DMS 273 treated with DMSO at 0.1 percent for 48 hours (cell line): Measurements from ENCODE around the gene ULK4.
"Not testable (repeated sequence)": the region's sequence is repeated elsewhere in the genome, so short reads cannot be mapped to it uniquely, and the experiment has no call there.

Experiments
- DNase-seq: peaks from one replicate; lab custom pipeline; 2025; lab: John Stamatoyannopoulos, UW

ULK4 gene

GRCh38 chr3:41647730-41648129, 314.2 kb downstream of the ULK4 start:
- not testable (repeated sequence) for DNase-seq

DNA sequence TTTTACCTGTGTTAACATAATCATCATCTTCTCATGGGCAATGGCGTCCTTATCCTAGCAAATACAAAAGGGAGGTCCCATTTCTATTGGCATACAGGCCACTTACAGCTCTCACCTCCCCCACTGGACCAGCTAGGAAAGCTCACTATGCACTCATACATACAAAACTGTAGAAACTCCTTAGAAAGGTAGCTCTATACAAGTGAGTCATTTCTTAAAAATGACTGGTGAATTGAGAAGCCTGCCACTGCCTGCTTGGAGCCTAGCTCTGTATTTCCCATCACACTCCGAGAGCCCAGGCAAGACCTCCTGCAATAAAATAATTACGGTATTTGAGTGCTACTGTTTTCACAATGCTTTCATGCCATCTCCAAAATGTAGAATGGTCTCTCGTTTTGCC, 321.8 kb downstream of the ULK4 start:
- no peak for DNase-seq

DNA sequence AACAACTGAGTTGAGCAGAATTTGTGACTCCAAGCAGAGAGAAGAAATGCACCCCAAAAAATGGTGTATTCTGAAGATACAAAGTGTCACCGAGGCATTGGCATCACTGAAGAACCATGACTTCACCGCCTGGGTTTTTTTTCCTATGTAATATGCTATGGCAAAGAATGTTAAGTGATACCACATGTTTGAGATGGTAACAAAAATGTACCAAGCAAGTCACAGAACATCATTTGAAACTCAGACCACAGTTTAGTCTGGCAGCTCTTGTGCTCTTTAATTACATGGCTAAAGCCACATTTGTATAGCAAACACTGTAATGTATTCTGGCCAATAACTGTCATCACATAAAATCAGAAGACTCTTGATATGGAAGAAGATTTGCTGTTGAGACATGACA, 323.5 kb downstream of the ULK4 start:
- DNase-seq, result no peak

GRCh38 chr3:41632700-41633099, 329.2 kb downstream of the ULK4 start:
- DNase-seq, result no peak

DNA sequence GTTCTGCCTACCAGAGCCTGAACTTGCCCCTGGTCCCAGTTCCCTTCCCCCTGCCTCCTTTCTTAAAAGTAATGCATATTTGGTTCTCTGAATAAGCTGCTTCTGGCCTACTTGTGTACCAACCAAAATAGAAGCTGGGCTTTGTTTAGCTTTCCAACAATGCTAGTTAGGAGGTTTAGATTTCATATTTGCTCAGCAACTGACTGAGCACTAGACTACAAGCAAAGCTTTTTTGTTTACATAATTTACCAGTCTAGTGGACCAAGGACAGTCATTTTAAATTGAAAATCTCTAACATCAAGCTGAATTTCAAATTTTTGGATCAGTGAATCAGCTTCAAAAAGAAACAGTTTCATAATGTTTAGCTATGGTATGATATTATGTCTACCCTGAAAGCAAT, 331.2 kb downstream of the ULK4 start:
- DNase-seq, result no peak

DNA sequence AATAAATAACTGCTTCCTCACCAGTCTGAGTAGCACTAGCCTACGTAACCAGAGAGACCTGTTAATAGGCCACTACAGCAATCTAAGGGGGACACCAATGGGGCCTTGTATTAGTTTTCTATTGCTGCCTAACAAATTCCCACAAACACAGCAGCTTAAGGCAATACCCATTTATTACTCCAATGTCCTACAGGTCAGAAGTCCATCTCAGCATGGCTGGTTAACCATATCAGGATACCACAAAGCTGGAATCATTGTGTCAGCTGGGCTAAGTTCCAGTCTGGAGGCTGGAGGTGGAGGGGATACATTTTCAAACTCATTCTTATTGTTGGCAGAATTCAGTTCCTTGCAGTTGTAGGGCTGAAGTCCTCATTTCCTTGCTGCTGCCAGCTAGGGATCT, 331.9 kb downstream of the ULK4 start:
- DNase-seq, result no peak

DNA sequence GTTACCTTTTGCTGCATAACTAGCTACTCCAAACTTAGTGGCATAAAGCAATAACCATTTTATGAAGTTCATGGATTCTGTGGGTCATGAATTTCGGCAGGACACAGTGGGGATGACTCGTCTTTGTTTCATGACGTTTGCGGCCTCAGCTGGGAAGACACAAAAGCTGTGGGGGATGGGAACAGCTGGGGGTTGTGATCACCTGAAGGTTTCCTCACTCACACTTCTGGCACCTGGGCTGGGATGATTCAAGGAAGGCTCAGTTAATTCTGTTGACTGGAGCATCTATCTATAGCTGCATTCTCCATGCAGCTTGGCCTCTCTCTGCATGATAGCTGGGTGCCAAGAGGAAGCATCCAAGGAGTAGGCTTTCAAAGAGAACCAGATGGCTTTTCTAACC, 332.8 kb downstream of the ULK4 start:
- DNase-seq, result no peak

- DNase-seq, result no peak
Measured at GRCh38 chr3:41627477-41628087, 334.3 kb downstream of the ULK4 start.

DNA sequence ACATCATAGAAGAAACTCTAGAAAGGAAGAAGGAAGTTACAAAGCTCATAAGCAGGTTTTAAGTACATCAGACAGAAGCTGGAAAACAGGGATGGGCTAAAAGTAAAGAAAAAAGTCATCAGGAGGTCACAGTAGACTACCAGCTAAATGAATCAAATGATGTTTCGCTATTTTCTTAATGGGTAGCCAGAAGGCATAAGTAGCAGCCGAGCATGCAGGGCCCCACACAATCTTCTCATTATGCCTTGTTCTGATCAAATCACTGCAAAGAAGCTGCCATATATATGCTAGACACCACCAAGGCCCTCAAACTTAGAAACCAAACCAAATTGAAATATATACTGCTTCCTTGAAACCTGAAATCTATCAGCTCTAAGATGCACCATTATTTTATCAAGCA, 349.1 kb downstream of the ULK4 start:
- DNase-seq, result no peak

DNA sequence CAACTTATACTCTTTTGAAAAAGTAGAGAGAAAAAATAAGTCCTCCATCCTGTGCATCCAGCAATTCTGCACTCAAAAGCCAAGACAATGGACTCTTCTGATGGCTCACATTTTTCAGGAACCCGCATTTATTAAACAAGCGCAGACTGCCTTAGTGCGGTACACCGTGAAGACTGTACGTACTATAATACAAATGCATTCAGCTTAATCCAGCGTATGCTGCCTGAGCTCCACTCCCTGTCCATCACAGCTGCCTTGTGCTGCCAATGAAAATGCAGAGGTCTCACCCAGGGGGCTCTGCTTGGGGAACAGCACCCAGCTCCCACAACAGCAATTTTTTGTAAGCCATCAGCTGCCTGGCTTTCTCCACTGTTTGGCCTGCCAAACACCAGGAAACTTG, 350.9 kb downstream of the ULK4 start:
- no peak for DNase-seq

DNA sequence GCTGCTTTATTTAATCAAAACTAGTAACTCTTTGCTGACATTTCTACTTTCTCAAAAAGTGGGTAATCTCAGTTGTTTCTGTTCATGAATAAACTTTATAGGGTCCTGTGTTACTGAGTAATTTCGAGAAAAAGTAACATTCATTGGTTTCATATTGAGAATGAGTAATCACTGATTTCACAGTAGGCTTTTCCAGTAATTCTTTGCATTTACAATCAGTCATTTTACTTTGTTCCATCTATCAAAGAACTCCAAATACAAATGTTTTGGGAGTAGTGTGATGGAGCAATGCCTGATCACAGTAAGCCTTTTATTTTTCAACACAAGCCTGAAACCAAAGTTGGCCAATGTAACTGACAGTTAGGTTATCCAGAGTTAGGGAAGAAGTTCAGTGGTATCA, 353.6 kb downstream of the ULK4 start:
- DNase-seq, result no peak

DNA sequence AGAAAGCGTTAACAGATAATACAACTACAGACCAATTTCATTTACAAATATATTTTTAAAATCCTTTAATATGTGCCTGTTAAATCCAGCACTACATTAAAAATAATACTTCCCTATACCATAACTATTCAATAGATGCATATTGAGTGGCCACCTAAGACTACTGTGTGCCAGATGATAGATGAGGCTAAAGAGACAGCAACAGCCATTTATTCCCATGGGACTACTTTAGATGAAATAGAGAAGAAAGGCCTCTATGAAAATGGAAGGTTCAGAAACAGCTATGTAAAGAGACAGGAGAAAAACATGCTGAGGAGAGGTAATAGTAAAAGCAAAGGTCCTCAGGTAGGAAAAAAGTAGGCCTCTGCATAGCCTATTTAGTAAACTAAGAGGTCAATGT, 358.1 kb downstream of the ULK4 start:
- DNase-seq, result no peak

DNA sequence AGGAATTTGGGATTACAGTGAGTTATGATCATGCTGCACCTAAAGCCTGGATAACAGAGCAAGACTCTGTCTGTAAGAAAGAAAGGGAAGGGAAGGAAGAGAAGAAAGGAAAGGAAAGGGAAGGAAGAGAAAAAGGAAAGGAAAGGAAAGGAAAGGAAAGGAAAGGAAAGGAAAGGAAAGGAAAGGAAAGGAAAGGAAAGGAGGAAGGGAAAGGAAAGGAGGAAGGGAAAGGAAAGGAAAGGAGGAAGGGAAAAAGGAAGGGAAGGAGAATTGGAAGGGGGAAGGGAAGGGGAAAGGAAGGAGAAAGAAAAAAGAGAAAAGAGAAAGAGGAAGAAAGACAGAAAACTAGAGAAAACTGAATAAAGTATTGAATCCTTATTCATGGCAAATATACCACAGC, 359.8 kb downstream of the ULK4 start:
- DNase-seq, result no peak

GRCh38 chr3:41601404-41601987, 360.4 kb downstream of the ULK4 start:
- DNase-seq, result no peak

GRCh38 chr3:41600616-41601015, 361.3 kb downstream of the ULK4 start:
- no peak for DNase-seq

GRCh38 chr3:41599127-41599484, 362.8 kb downstream of the ULK4 start:
- no peak for DNase-seq

DNA sequence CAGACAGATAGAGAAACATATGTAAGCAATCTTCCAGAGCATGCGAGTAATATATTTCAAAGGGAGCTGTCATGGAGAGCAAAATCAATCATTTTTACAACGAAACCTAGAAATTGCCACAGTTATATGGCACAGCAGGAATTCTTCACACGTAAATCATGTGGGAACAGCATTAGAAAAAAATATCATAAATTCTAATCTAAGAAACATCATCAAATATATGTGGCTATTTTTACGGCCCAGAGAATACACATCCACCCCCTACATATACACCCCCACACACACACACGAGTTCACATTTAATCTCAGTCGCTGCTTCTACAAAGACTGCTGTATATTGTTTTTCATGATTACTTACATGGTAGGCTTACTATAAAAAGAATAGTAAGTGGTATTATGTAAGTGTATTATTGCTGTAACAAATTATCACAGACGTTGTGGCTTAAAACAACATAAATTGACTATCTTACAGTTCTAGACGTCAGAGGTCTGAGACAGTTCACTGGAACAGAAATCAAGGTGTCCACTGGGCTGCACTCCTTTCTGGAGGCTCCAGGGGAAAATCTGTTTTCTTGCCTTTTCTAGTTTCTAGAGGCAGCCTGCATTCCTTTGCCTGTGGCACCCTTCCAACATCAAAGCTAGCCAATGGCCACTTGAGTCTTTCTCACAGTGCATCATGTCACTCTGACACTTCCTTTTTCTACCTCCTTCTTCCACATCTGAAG, 363.3 kb downstream of the ULK4 start:
- DNase-seq, result no peak

- DNase-seq, result no peak
Measured at GRCh38 chr3:41593774-41594173, 368.1 kb downstream of the ULK4 start.

DNA sequence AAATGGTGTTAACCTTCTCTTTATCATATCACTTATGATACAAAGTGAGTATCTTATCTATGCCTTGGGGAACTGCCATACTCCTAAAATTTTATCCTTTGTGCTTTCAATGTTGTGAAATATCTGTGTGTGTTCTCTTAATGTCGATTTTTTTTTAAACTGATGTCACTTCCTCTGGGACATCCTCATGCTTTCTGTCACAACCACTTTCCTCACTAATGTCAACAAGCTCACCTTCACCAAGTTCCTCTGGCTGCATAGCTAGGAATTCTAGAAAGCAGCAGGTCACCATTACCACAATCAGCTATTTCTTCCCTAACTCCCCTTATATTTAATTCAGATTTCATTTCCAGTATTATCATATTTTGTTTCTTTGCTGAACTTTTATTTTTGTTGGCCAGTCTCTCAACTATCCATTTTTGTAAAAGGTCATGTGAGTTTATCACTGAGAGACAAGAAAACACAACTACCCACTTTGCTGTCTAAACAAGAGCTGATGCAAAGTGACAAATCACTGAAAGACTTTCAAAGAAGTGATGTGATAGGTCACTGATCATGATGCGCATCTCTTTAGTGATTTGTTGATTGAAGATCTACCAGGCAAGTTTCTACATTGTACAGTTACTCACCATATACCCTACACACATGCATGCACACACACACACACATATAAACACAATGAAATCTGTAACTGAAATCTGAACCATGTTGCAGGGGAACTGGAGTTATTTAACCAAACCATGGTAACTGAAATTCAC, 369.0 kb downstream of the ULK4 start:
- no peak for DNase-seq

DNA sequence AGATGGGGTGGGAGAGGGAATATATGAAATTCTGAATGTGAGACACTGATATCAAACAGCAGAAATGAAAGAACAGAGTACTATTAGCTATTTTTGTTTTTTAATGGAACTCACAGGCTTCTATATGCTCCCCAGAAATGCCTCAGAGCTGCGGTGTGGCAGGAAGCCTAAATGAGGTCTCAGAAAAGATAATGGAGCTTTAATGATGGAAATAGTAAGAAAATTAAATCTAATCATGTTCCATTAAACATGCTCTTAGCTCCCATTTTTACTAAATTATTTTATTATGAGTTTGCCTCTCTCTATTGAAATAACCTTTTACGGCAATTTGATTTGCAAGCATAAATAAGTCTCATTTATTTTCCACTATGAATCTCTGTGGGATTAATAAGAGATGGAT, 378.9 kb downstream of the ULK4 start:
- DNase-seq, result no peak

DNA sequence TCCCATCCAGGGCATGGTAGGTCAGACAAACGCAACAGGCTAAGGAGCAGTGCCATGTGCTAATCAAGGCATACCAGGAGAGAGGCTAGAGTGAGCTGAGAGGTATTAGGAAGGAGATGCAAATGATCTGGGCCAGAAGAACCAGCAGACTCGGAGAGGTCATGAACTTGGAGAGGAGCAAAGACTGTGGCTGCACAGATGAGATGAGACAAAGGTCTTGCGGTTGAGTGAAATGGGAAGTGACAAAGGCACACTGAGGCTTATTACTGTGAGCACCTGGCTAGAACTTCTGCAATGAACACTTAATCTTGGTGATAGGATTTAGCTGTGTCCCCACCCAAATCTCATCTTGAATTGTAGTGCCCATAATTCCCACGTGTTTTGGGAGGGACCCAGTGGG, 380.2 kb downstream of the ULK4 start:
- no peak for DNase-seq

DNA sequence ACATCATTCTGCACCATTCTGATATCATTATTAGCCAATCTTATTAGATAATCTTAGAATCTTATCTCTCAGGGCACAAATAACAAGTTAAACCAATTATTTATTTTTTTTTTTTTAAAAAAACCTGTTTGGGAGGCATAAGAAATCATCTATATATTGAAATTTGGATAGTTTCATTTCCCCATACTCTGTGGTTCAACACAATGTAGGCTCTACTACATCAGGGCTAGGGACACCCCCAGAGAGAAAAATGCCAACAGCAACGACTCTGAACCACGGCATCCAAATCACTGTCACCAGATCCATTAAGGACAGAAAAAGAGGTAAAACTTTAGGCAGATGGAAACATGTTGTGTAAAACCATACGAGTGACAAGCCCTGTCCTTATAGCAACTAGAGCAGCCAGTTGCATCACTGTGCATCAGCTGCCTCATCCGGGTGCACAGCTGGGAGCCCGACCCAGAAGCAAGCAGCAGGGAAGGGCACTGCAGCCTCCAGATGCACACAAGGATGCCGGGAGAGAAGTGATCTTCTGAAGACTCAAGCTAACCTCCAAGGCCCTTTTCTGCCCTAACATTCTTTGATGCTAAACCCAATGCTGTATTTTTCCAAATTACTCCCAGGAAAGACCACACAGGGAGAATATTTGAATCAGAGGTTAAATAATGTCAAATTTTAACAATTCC, 381.5 kb downstream of the ULK4 start:
- no peak for DNase-seq

DNA sequence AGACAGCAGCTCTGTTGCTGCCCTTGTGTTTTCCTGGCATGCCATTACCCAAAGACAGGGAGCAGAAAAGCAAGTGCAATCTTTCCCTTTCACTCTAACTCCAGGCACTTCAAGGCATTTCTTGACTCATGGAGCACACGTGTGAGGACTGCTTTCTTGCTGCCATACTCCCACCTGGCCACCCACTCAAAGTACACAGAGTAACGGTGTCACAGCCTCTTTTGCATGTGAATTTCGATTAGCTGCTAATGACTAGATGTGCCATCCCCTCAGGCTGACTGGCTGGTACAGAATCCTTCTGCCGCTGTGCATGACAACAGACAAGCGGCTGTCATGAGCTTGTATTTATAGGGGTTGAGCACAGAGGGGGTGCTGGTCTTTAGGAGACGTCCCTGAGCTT, 382.0 kb downstream of the ULK4 start:
- DNase-seq, result no peak
